ENCODE measurements around the gene SLC6A6.

- TF ChIP-seq, protein P1, sequence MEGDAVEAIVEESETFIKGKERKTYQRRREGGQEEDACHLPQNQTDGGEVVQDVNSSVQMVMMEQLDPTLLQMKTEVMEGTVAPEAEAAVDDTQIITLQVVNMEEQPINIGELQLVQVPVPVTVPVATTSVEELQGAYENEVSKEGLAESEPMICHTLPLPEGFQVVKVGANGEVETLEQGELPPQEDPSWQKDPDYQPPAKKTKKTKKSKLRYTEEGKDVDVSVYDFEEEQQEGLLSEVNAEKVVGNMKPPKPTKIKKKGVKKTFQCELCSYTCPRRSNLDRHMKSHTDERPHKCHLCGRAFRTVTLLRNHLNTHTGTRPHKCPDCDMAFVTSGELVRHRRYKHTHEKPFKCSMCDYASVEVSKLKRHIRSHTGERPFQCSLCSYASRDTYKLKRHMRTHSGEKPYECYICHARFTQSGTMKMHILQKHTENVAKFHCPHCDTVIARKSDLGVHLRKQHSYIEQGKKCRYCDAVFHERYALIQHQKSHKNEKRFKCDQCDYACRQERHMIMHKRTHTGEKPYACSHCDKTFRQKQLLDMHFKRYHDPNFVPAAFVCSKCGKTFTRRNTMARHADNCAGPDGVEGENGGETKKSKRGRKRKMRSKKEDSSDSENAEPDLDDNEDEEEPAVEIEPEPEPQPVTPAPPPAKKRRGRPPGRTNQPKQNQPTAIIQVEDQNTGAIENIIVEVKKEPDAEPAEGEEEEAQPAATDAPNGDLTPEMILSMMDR (IDR thresholded peaks at IDR 0.05), result no peak
- TF ChIP-seq EZH2 (IDR thresholded peaks at IDR 0.05), result no peak
These were observed 109.3 kb downstream of the SLC6A6 start for GRCh38 chr3:14511623-14512280.

Data from neural progenitor cell (in vitro differentiated cells).